GM19193 (cell line): Measurements from ENCODE around the gene NFKB2.

Experiments used
- POLR2A ChIP-seq: IDR thresholded peaks from 4 replicates; pipeline ENCODE4 v1.6.1; 2011; ENCODE audit not compliant: insufficient read depth, insufficient read length; ENCODE audit errors: extremely low read depth

NFKB2 gene

DNA sequence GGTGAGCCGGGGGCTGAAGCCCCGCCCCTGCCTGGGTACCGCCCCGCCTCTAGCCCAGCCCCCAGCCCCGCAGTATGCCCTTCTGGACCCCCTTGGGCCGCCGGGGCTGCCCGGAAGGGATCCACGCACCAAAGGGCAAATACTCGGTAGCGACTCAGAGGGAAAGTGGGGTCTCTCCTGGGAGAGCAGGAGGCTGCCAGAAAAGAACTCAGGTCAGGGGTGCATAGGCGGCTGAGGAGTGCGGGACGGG, 25.9 kb downstream of the NFKB2 start:
- TF ChIP-seq POLR2A: no peak

DNA sequence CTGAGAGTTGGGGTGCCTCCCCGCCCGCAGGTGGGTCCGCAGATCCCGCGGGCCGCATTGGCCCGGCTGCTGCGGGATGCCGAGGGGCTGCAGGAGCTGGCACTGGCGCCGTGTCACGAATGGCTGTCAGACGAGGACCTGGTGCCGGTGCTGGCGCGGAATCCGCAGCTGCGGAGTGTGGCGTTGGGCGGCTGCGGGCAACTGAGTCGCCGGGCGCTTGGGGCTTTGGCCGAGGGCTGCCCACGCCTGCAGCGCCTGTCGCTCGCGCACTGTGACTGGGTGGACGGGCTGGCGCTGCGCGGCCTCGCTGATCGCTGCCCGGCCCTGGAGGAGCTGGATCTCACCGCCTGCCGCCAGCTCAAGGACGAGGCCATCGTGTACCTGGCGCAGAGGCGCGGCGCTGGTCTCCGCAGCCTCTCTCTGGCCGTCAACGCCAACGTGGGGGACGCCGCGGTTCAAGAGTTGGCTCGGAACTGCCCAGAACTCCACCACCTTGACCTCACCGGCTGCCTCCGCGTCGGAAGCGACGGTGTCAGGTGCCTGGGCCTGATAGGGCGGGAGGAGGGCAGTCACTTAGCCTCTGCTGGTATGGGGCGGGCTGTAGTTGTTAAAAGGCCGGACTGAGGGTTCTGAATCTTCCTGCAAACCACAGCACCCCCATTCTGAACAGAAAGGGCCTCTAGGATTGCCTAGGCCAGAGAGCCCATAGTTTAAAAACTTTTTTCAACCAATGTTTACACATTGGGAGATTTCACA, 26.4 kb downstream of the NFKB2 start:
- TF ChIP-seq POLR2A: no peak

GRCh38 chr10:102422545-102423129, 27.1 kb downstream of the NFKB2 start:
- peak; percentile 36 for TF ChIP-seq POLR2A

DNA sequence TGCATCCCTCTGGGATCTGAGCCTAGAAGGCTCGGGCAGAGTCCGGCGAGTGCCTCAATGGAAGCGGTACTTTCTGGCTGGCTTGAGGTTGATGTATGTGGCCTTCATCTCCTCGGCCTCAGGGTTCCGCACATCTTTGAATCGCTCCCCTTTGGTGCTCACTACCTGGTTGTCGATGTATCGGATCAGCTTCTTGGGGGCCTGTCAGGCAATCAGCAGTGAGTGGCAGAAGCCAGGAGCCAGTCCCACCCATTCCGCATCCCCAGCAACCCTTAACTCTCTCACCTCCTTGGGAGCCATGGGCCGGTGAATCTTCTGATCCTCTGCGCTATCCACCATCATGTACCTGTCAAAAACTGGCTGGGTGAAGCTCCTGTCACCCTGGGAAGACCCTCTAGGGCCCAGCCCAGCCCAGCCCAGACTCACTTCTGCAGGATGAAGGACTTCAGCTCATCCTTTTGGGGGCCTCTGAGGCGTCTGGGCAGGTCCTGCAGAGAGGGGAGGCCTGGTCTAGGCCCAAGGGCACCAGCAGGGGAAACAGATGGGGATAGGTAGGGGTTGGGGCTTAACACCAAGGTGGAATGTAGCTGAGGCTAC, 28.0 kb downstream of the NFKB2 start:
- no peak for TF ChIP-seq POLR2A

DNA sequence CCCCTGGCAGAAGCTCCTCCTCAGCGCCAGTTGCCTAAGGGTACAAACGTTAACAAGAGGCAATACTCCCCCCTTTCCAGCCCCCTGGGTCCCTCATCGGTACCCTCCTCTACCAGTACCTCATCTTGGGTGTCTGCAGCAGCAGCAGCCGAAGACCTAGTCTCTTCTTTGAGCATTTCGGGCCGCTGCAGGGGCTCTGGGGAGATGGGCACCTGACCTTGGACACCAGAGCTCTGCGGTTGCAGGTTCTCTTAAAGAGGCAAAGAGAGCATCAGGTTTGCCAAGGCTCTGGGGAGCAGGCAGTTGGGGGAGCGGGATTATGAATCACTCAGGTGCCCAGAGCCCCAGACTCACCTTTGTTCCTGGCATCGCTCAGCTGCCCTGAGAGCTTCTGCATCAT, 28.6 kb downstream of the NFKB2 start:
- TF ChIP-seq POLR2A: no peak

- no peak for TF ChIP-seq POLR2A
Measured at GRCh38 chr10:102424916-102425315, 29.4 kb downstream of the NFKB2 start.

GRCh38 chr10:102425444-102425843, 29.9 kb downstream of the NFKB2 start:
- TF ChIP-seq POLR2A: no peak

- no peak for TF ChIP-seq POLR2A
Measured at GRCh38 chr10:102426803-102427287, 31.3 kb downstream of the NFKB2 start.

DNA sequence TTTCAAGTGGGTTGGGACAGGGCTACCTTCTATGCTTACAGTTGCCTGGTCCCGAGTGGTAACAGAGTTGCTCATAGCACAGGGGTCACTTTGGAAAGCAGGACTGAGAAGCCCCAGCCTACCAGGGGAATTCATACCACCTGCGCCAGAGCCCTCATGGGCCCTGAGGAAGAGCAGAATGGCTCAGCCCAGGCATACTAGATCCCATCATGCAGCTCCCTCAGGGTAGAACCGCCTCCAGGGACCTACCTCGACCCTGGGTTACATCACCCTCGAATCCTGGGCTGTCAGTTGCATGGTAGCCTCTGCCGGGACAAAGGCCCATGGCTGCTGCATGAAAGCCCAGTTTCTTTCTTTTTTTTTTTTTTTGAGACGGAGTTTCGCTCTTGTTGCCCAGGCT, 34.0 kb downstream of the NFKB2 start:
- TF ChIP-seq POLR2A: no peak

DNA sequence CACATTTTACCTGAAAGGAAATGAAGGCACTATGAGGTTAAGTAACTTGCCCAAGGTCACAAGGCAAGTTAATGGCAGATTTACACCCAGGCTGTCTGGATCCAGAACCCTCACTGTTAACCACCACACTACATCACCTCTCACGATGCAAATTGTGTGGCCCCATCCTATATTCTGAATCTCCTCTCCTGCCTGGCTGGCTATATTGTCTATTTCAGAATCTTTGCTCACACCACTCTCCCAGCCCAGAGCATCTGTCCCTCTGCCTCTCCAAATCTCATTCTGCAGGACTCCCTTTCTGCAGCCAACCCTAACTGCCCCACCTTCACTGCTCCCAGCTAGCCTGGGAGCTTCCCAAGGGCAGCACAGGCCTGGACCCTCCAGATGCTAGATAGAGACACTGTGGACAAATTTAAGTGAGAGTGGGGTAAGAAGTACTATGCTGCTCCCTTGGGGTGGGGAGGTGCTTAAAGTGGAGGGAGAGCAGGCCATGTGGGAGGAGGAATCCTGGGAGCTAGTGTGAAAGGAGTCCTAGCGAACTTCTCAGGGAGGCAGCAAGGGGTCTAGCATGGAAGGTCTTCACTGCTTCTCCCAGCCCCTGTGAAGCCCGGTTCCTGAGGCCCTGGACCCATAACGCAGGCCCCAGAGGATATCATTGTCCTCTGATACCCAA, 36.1 kb downstream of the NFKB2 start:
- no peak for TF ChIP-seq POLR2A

DNA sequence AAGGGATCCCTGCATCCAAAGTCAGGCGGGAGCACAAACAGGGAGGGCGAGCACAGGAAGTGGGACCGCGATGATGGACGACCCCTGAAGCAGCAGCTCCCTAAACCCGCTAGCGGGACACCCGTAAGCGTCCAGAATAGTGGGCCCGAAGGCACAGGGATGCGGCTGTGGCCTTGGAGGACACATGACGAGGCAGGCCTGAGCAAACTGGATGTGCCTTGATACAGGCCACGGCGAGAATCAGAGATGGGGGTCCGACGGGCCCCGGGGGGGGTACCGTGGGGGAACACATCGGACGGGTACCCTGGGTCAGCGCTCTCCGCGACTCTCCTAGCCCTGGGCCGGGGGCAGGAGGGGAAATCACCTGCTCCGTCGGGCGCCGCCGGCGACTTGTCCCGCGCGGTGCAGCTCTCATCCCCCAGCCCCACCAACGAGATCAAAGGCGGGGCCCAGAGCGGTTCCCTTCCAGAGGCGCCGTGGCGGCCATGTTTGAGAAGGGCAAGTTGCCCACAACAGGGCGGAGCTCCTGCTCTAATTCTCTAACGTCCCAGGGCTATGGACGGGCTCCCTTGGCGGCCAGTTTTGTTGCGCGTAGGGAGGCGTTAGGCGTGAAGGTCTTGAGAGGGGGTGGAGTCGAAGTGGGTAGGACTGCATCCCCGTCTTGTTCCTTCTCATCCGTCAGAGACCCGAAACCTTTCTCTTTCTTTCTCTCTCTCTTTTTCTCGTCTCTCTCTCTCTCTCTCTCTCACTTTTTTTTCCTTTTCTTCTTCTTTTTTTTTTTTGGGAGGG, 36.9 kb downstream of the NFKB2 start, which contains the start of gene CUEDC2:
CUEDC2 (minus strand) TSS at position 413 of the 789 bp plus-strand sequence. CDS start 7,386 bp downstream, outside the sequence.
- TF ChIP-seq POLR2A: peak; percentile 74

- no peak for TF ChIP-seq POLR2A
Measured at GRCh38 chr10:102433619-102434046, 38.1 kb downstream of the NFKB2 start.

GRCh38 chr10:102434394-102435132, 39.1 kb downstream of the NFKB2 start:
- TF ChIP-seq POLR2A: no peak

DNA sequence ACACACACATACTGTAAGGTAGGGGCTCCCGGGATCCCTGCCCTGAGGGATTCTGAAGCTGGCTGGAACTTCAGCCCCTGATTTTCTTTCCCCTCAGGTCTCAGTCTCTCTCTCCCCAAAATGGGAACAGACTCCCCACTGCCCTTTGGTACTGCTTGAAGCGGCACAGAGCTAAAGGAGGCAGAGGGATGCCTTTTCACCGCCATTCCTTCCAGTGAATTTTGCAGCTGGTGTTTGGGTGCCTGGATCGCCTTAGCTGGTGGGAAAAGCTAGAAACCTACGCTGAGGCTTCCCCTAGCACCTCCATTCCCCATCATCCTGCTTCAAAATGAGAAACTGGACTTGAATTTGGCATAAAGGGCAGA, 39.6 kb downstream of the NFKB2 start:
- no peak for TF ChIP-seq POLR2A
